ENCODE results near the gene ZFP62. TPM values are rescaled to one million over a fixed set of nuclear protein-coding genes. Genes with fewer than 3 reads are reported as not detected.

Gene ZFP62
- total and polyA plus RNA-seq, 2 donors (not counting 1 experiment from before 2014, with no cell fraction given), result 14.4 to 24.1 TPM

- no peak overlapping the region for H3K9ac ChIP-seq (ENCODE audit: insufficient read depth, low read length)
- H4K20me1 ChIP-seq (ENCODE audit: control insufficient read depth, extremely low read depth, insufficient read depth, low read length), result peaks cover 5% of the 10 kb centered on the region
These were observed 60.9 kb downstream of the ZFP62 start for GRCh38 chr5:180799902-180800801.

DNA sequence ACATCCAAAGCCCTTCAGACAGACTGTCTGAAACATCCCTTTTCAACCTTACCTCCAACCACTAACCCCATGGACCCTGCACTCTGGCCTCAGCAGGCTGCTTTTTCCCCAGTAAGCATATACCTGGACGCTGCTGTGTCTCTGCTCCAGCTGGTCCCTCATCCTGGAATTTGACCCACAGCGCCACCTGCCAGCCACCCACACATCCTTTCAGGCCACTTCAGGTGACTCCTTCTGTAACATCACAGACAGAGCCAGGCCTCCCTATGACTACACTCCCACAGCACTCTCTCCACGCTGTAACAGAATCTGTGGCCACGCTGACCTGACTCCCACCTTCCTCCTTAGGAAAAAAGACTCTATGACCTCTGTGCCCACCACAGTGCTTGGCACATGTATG is 61.9 kb downstream of the ZFP62 start:
- TF ChIP-seq CTCF (conservative IDR thresholded peaks at IDR 0.05 in 1 of 2, IDR thresholded peaks at IDR 0.05 in 1 of 2; ENCODE audit: low read depth in 1 of 2, low read length in 2 of 2) (peak in 1 of 2 donors; percentile 6), EZH2 (IDR thresholded peaks at IDR 0.05; ENCODE audit: low read length, missing control alignments) (no peak)
- H3K4me3 ChIP-seq (replicated peaks in 1 of 4; ENCODE audit: control extremely low read depth in 1 of 4, insufficient read depth in 1 of 4, low read depth in 3 of 4, low read length in 4 of 4), result peak overlapping the region in 1 of 4 experiments; percentile 6

More at GRCh38 chr5:180799902-180800801, 60.9 kb downstream of the ZFP62 start:
- H3K36me3 ChIP-seq (ENCODE audit: control insufficient read depth, insufficient read depth, low read length), result peaks cover 6% of the 10 kb centered on the region
- no peak overlapping the region for H2AFZ ChIP-seq (ENCODE audit: low read length)
- H3K27ac ChIP-seq (ENCODE audit: insufficient read depth, low read length), result peak overlapping the region; percentile 36
- no peaks in the 10 kb centered on the region for H3K27me3 ChIP-seq (ENCODE audit: control insufficient read depth, insufficient read depth, low read length)
- TF ChIP-seq CTCF (conservative IDR thresholded peaks at IDR 0.05 in 1 of 2, IDR thresholded peaks at IDR 0.05 in 1 of 2; ENCODE audit: low read depth in 1 of 2, low read length in 2 of 2), result peak in 1 of 2 donors; percentile 18
- no peak for TF ChIP-seq EZH2 (IDR thresholded peaks at IDR 0.05; ENCODE audit: low read length, missing control alignments)
- H3K4me2 ChIP-seq (ENCODE audit: extremely low read depth, insufficient read depth, low read length), result peak overlapping the region; percentile 99
- peak overlapping the region in 1 of 4 experiments; percentile 13 for H3K4me3 ChIP-seq (replicated peaks in 1 of 4; ENCODE audit: control extremely low read depth in 1 of 4, insufficient read depth in 1 of 4, low read depth in 3 of 4, low read length in 4 of 4)
- peaks cover 75% of the 10 kb centered on the region for H3K79me2 ChIP-seq (ENCODE audit: control insufficient read depth, insufficient read depth, low read length)
- no peaks in the 10 kb centered on the region for H3K9me3 ChIP-seq (ENCODE audit: control insufficient read depth, insufficient read depth, low read depth, low read length)
- peak; percentile 58 to 90 for DNase-seq (ENCODE audit: low read depth in 2 of 2)
- peaks cover 39% of the 10 kb centered on the region for H3K4me1 ChIP-seq (ENCODE audit: control insufficient read depth, extremely low read depth, insufficient read depth, low read length)

DNA sequence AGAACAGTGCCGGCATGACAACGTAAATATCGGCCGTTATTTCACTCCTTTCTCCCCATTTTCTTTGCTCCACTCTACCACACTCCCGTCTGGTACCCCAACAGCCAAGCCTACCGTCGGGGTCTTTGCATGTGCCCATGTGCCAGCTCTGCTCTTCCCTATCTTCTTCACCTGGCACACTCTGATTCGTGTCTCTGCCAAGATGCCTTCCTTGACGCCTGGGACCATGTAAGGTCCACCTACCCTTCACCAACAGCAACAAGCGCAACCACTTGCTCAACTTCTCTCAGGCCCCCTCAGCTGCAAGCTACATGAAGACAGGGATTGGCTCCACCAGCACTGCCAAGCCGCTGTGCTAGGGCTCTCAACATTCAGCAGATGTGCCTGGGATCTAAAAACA is 62.9 kb downstream of the ZFP62 start:
- Histone ChIP-seq H2AFZ (ENCODE audit: low read length) (no peak overlapping the region), H3K27me3 (ENCODE audit: control insufficient read depth, insufficient read depth, low read length) (no peaks in the 10 kb centered on the region), H3K79me2 (ENCODE audit: control insufficient read depth, insufficient read depth, low read length) (peaks cover 86% of the 10 kb centered on the region), H3K27ac (ENCODE audit: insufficient read depth, low read length) (no peak overlapping the region), H3K36me3 (ENCODE audit: control insufficient read depth, insufficient read depth, low read length) (peaks cover 6% of the 10 kb centered on the region), H3K9me3 (ENCODE audit: control insufficient read depth, insufficient read depth, low read depth, low read length) (no peaks in the 10 kb centered on the region), H3K4me2 (ENCODE audit: extremely low read depth, insufficient read depth, low read length) (no peak overlapping the region), H4K20me1 (ENCODE audit: control insufficient read depth, extremely low read depth, insufficient read depth, low read length) (peaks cover 10% of the 10 kb centered on the region), H3K4me1 (ENCODE audit: control insufficient read depth, extremely low read depth, insufficient read depth, low read length) (peaks cover 34% of the 10 kb centered on the region), H3K9ac (ENCODE audit: insufficient read depth, low read length) (no peak overlapping the region), H3K4me3 (replicated peaks in 1 of 4; ENCODE audit: control extremely low read depth in 1 of 4, insufficient read depth in 1 of 4, low read depth in 3 of 4, low read length in 4 of 4) (no peak overlapping the region)
- DNase-seq (ENCODE audit: low read depth in 2 of 2), result no peak
- TF ChIP-seq CTCF (conservative IDR thresholded peaks at IDR 0.05 in 1 of 2, IDR thresholded peaks at IDR 0.05 in 1 of 2; ENCODE audit: low read depth in 1 of 2, low read length in 2 of 2) (no peak), EZH2 (IDR thresholded peaks at IDR 0.05; ENCODE audit: low read length, missing control alignments) (no peak)

More for the DNA sequence above, 61.9 kb downstream of the ZFP62 start:
- Histone ChIP-seq H3K27ac (ENCODE audit: insufficient read depth, low read length) (peak overlapping the region; percentile 21), H3K9me3 (ENCODE audit: control insufficient read depth, insufficient read depth, low read depth, low read length) (no peaks in the 10 kb centered on the region), H3K36me3 (ENCODE audit: control insufficient read depth, insufficient read depth, low read length) (peaks cover 6% of the 10 kb centered on the region), H3K4me2 (ENCODE audit: extremely low read depth, insufficient read depth, low read length) (peak overlapping the region; percentile 34), H3K4me1 (ENCODE audit: control insufficient read depth, extremely low read depth, insufficient read depth, low read length) (peaks cover 39% of the 10 kb centered on the region), H3K79me2 (ENCODE audit: control insufficient read depth, insufficient read depth, low read length) (peaks cover 81% of the 10 kb centered on the region), H2AFZ (ENCODE audit: low read length) (no peak overlapping the region), H3K27me3 (ENCODE audit: control insufficient read depth, insufficient read depth, low read length) (no peaks in the 10 kb centered on the region), H4K20me1 (ENCODE audit: control insufficient read depth, extremely low read depth, insufficient read depth, low read length) (peaks cover 10% of the 10 kb centered on the region), H3K9ac (ENCODE audit: insufficient read depth, low read length) (no peak overlapping the region)
- DNase-seq (ENCODE audit: low read depth in 2 of 2), result no peak
